Lung (tissue), 12 donors: ENCODE data around the gene ITGA7. TPM values are rescaled to one million over a fixed set of nuclear protein-coding genes. Genes with fewer than 3 reads are reported as not detected.
A peak's percentile ranks its signal among the peaks of the same experiment; 100 is the strongest.

Source experiments
- ATAC-seq: fragments of 200-7000 bp; cut with Tn5 transposase; one replicate; pipeline ENCODE4 v1.9.1; 2020; ENCODE audit warnings: moderate number of reproducible peaks; ENCODE audit not compliant: insufficient read depth, low FRiP score
- DNase-seq, 3 donors: peaks; one replicate each; pipeline ENCODE4 v3.0.0-alpha.2; 2013 to 2017
- H3K27ac ChIP-seq, 2 donors: one replicate each; pipeline ENCODE4 v1.5.1; 2013; ENCODE audit warnings: mild to moderate bottlenecking in 2 of 2, moderate library complexity in 2 of 2, control low read depth in 1 of 2, inconsistent platforms in 1 of 2, low read depth in 1 of 2, low read length in 1 of 2
- H3K27me3 ChIP-seq, 3 donors: one replicate each; pipeline ENCODE4 v1.5.1; 2013; ENCODE audit warnings: low read length in 2 of 3; ENCODE audit not compliant: control insufficient read depth in 3 of 3, insufficient read depth in 3 of 3
- H3K36me3 ChIP-seq, 4 donors: one replicate each; pipeline ENCODE4 v1.5.1; 2013; ENCODE audit warnings: low read length in 4 of 4, mild to moderate bottlenecking in 1 of 4, moderate library complexity in 1 of 4; ENCODE audit not compliant: control insufficient read depth in 4 of 4, insufficient read depth in 4 of 4
- H3K4me1 ChIP-seq, 5 donors: one replicate each; pipeline ENCODE4 v1.5.1; 2013; ENCODE audit warnings: low read length in 5 of 5, mild to moderate bottlenecking in 2 of 5, moderate library complexity in 1 of 5; ENCODE audit not compliant: control insufficient read depth in 5 of 5, insufficient read depth in 5 of 5
- H3K4me3 ChIP-seq: one replicate; pipeline ENCODE4 v1.5.1; 2013; ENCODE audit warnings: mild to moderate bottlenecking, control low read depth, moderate library complexity
- H3K9ac ChIP-seq, 2 donors: one replicate each; pipeline ENCODE4 v1.5.1; 2013; ENCODE audit warnings: low read length in 2 of 2, control low read depth in 1 of 2; ENCODE audit not compliant: insufficient read depth in 1 of 2
- H3K9me3 ChIP-seq, 4 donors: one replicate each; pipeline ENCODE4 v1.5.1; 2013; ENCODE audit warnings: low read length in 3 of 4, mild to moderate bottlenecking in 1 of 4, moderate library complexity in 1 of 4; ENCODE audit not compliant: control insufficient read depth in 4 of 4, insufficient read depth in 3 of 4
- CTCF ChIP-seq: IDR thresholded peaks from 2 replicates; pipeline ENCODE4 v1.5.1; 2012; ENCODE audit warnings: mild to moderate bottlenecking; ENCODE audit errors: control extremely low read depth, extremely low read depth
- WGBS, 2 donors: extraction: QIAGEN DNeasy Blood & Tissue Kit; methylation state at CpG; one replicate each; pipeline ENCODE4 v1.1.7; 2013; 5-methylcytosine and 5-hydroxymethylcytosine counted together
- polyA plus RNA-seq, 2 donors: library from polyadenylated mRNA; stranded (reverse); fragments of 200-250 nt; gene quantifications; one replicate each; pipeline ENCODE4 v1.2.1, GENCODE V29; 2013
- total RNA-seq, 2 donors: library from RNA; depleted of rRNA in 1 of 2; stranded (reverse); fragments of >200 nt in 1 of 2; gene quantifications; one replicate each; pipeline ENCODE4 v1.2.1, GENCODE V29; 2014 to 2021
- donor health status: control.
- donor health status: control.
- donor health status: Bipolar disorder and iron deficiency.
- donor health status: healthy.
- donor health status: DM: yes; HTN: yes; CAD: no.

Gene ITGA7
- total and polyA plus RNA-seq, 4 donors: 8.2 to 28.4 (median 17.7) TPM

DNA sequence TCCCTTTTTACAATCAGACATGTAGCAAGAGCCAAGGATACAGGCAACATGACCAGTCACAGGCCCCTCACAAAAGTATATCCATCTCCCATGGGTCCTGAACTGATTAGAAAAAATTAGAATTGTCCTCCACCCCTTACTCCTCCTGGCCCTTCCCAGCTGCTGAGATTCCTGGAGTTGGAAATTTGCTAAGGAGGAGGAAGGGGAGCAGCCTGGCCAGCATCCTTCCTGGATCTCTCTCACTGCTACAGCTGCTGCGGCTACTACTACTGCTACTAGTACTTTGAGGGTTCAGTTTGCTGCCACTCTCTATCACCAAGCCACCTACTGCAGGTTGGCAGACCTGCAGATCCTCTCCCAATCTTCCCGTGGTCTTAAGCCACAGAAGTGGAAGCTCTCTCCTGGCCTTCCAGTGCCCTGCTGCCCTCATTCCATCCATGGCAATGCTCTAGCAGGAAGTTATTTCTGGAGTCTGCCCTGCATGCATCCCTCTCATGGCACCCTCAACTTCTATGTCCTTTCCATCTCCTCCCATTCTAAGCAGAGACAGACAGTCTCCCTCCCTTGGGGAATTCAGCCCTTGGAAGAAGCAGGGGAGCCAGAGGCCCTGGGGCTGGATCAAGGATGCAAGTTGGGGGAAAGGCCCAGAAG, 1.0 kb downstream of the ITGA7 start:
- H3K27me3 ChIP-seq: peaks cover 0 to 9% (median 5%) of the 10 kb centered on the region in 3 donors
- no peaks in the 10 kb centered on the region for H3K9me3 ChIP-seq
- DNase-seq: no peak
- 76 to 90% methylated on average over 2 of the region's 2 CpGs for WGBS, 2 donors
- no peak overlapping the region for H3K9ac ChIP-seq
- no peak for TF ChIP-seq CTCF
- no peaks in the 10 kb centered on the region for H3K36me3 ChIP-seq
- peaks cover 0 to 41% (median 0%) of the 10 kb centered on the region in 5 donors for H3K4me1 ChIP-seq
- ATAC-seq: no peak
- peak overlapping the region in 1 of 2 donors; percentile 98 for H3K27ac ChIP-seq
- H3K4me3 ChIP-seq: peak overlapping the region; percentile 18

DNA sequence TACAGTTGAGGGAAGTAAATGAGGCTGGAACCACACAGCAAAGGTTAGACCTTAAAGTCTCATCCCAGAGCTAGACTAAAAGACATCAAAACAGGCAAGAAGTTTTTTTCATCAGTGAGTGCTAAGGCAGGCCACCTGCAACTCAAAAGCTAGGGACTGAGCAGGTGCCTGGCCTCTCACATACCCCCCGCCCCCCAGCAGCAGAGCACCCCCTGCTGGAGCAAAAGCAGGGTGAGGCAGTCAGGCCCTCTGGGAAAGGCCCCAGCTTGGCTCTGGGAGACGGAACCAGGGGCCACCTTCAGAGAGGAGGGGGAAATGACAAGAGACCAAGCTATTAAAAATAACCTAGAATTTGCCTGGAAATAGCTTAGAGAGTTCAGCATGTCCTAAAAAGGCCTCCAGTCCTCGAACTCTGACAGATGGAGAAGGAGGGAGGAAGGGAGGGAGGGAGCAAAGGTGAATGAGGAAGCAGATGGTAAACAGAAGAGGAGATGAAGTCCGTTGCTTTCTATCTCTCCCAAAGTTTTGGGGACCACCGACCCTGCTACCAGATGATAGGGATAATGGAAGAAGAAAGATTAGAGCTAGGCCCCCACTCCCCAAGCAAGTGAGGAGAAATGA, 1.8 kb downstream of the ITGA7 start:
- DNase-seq: no peak
- TF ChIP-seq CTCF: no peak
- no peaks in the 10 kb centered on the region for H3K9me3 ChIP-seq
- ATAC-seq: no peak
- H3K9ac ChIP-seq: no peak overlapping the region
- peaks cover 0 to 9% (median 5%) of the 10 kb centered on the region in 3 donors for H3K27me3 ChIP-seq
- no peak overlapping the region for H3K4me3 ChIP-seq
- peak overlapping the region in 1 of 2 donors; percentile 98 for H3K27ac ChIP-seq
- H3K4me1 ChIP-seq: peaks cover 0 to 40% (median 0%) of the 10 kb centered on the region in 5 donors
- 37 to 53% methylated on average over 5 of the region's 5 CpGs for WGBS, 2 donors
- H3K36me3 ChIP-seq: no peaks in the 10 kb centered on the region

- Histone ChIP-seq H3K4me1 (peaks cover 0 to 40% (median 0%) of the 10 kb centered on the region in 5 donors), H3K9me3 (no peaks in the 10 kb centered on the region), H3K4me3 (no peak overlapping the region), H3K9ac (no peak overlapping the region), H3K36me3 (no peaks in the 10 kb centered on the region), H3K27ac (peak overlapping the region in 1 of 2 donors; percentile 98), H3K27me3 (peaks cover 0 to 9% (median 5%) of the 10 kb centered on the region in 3 donors)
- DNase-seq (no peak), ATAC-seq (no peak)
- TF ChIP-seq CTCF: no peak
- 81 to 88% methylated on average over 8 to 9 of the region's 9 CpGs for WGBS, 2 donors
Measured at GRCh38 chr12:55704824-55705718, 2.6 kb downstream of the ITGA7 start.
